Rectal smooth muscle tissue (tissue), 1 donor: ENCODE results near the gene CEP192.

Experiments
- H3K27ac ChIP-seq: one replicate; pipeline ENCODE4 v1.7.0; 2013; ENCODE audit warnings: low read depth, low read length, inconsistent platforms
- H3K27me3 ChIP-seq: one replicate; pipeline ENCODE4 v1.7.0; 2013; ENCODE audit warnings: low read length; ENCODE audit not compliant: control insufficient read depth, insufficient read depth
- H3K36me3 ChIP-seq: one replicate; pipeline ENCODE4 v1.7.0; 2013; ENCODE audit warnings: low read length; ENCODE audit not compliant: control insufficient read depth, insufficient read depth
- H3K4me1 ChIP-seq: one replicate; pipeline ENCODE4 v1.7.0; 2013; ENCODE audit warnings: low read length; ENCODE audit not compliant: control insufficient read depth, insufficient read depth
- H3K4me3 ChIP-seq: one replicate; pipeline ENCODE4 v1.7.0; 2013; ENCODE audit warnings: low read length
- H3K9ac ChIP-seq: one replicate; pipeline ENCODE4 v1.7.0; 2013; ENCODE audit warnings: low read length

The CEP192 gene

GRCh38 chr18:13125191-13125590 lies 134.0 kb downstream of the CEP192 start:
- Histone ChIP-seq H3K27me3 (no peaks in the 10 kb centered on the region), H3K4me3 (no peak overlapping the region), H3K9ac (no peak overlapping the region), H3K36me3 (no peaks in the 10 kb centered on the region), H3K27ac (no peak overlapping the region), H3K4me1 (no peaks in the 10 kb centered on the region)

DNA sequence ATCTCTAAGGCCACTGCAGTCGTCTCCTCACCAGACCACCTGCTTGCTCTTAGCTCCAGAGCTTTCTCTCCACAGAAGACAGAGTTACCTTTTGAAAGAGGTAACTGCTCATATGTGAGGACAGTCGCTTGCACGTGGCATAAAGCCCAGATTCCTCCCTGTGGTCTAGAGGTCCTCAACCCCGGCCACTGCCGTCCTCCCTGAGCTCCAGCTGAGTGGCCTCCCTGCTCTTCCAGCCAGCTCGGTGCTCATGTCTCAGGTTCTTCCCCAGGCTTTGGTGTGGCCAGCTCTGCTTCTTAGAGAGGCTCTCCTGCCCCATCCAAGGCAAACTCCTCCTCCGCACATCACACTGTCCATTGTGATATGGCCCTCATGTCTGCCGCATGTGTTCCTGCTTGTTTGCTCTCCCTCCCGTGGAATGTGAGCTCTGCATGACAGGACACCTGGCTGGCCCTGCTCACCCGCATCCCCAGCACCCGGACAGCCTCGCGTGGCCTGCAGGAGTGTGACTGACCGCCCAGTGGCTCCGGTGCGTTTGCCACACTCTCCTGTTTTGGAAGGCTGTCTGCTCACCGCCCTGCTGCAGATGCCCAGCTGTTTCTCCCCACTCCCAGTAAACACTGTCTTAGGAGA lies 135.9 kb downstream of the CEP192 start:
- Histone ChIP-seq H3K9ac (no peak overlapping the region), H3K27me3 (no peaks in the 10 kb centered on the region), H3K27ac (no peak overlapping the region)

GRCh38 chr18:13131283-13131682 lies 140.1 kb downstream of the CEP192 start:
- Histone ChIP-seq H3K36me3 (no peaks in the 10 kb centered on the region), H3K27me3 (no peaks in the 10 kb centered on the region), H3K4me3 (no peak overlapping the region), H3K27ac (no peak overlapping the region), H3K4me1 (no peaks in the 10 kb centered on the region), H3K9ac (no peak overlapping the region)

More for the DNA sequence above, 135.9 kb downstream of the CEP192 start:
- no peaks in the 10 kb centered on the region for H3K36me3 ChIP-seq
- H3K4me1 ChIP-seq, result no peaks in the 10 kb centered on the region
- H3K4me3 ChIP-seq, result no peak overlapping the region

DNA sequence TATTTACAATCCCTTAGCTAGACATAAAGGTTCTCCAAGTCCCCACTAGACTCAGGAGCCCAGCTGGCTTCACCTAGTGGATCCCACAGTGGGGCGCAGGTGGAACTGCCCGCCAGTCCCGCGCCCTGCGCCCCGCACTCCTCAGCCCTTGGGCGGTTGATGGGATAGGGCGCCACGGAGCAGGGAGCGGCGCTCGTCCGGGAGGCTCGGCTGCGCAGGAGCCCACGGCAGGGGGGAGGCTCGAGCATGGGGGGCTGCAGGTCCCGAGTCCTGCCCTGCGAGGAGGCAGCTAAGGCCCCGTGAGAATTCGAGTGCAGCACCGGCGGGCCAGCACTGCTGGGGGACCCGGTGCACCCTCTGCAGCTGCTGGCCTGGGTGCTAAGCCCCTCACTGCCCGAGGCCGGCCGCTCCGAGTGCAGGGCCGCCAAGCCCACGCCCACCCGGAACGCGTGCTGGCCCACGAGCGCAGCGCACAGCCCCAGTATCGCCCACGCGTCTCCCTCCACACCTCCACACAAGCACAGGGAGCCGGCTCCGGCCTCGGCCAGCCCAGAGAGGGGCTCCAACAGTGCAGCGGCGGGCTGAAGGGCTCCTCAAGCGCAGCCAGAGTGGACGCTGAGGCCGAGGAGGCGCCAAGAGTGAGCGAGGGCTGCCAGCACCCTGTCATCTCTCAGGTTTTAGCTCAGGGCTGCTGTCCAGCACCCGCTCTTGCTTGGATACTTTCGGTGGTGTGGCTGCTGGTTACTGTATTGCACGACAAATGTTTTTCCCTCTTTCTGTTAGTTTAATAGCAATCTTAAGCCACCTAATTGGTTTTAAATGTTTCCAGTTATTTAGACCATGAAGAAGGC lies 143.6 kb downstream of the CEP192 start:
- no peak overlapping the region for H3K9ac ChIP-seq
- H3K4me3 ChIP-seq, result no peak overlapping the region
- H3K36me3 ChIP-seq, result no peaks in the 10 kb centered on the region
- H3K27me3 ChIP-seq, result no peaks in the 10 kb centered on the region
- H3K4me1 ChIP-seq, result no peaks in the 10 kb centered on the region
- no peak overlapping the region for H3K27ac ChIP-seq

- H3K4me1 ChIP-seq, result no peaks in the 10 kb centered on the region
- H3K9ac ChIP-seq, result no peak overlapping the region
- H3K36me3 ChIP-seq, result no peaks in the 10 kb centered on the region
- H3K27me3 ChIP-seq, result no peaks in the 10 kb centered on the region
- peak overlapping the region; percentile 82 for H3K4me3 ChIP-seq
- H3K27ac ChIP-seq, result peak overlapping the region; percentile 6
Observed at GRCh38 chr18:13136056-13136903, 145.1 kb downstream of the CEP192 start.

DNA sequence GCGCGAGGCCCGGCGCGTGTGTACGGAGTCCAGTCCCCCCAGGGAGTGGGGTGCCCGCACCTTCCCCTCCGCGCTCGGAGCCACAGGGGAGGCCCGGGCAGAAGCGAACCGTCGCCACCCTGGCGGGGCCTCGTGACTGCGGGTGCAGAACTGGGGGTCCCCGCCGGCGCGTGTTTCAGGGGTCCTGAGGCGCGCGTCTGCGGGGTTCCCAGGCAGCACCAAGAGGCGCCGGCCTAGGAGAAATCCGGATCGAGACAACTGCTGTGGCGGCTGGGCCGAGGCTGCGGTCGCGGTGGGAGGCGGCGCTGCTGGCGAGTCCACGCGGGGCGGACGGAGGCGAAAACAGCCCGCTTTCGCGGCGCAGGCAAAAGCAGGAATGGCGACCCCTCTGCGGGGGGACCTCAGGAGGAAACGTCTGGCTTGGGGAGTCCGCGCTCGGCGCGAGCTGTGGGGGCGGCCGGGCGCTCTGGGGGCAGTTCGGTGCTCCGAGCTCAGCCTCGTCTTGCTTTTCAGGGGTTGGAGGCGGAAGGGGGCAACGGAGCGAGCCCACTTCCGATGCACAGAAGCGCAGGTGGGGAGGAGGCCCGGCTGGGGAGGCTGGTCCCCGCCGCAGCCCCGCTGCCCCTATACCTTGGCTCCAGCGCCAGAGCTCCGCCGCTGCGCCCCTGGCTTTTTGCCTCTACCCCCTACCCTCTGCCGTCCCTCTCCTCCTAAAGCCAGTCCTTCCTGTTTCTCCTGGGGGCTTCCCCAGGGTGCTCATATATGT lies 145.9 kb downstream of the CEP192 start:
- H3K4me1 ChIP-seq, result no peaks in the 10 kb centered on the region
- H3K36me3 ChIP-seq, result no peaks in the 10 kb centered on the region
- peak overlapping the region; percentile 43 for H3K27ac ChIP-seq
- H3K27me3 ChIP-seq, result no peaks in the 10 kb centered on the region
- H3K9ac ChIP-seq, result peak overlapping the region; percentile 55
- peak overlapping the region; percentile 82 for H3K4me3 ChIP-seq

- Histone ChIP-seq H3K27ac (peak overlapping the region; percentile 43), H3K4me1 (no peaks in the 10 kb centered on the region), H3K27me3 (no peaks in the 10 kb centered on the region), H3K36me3 (no peaks in the 10 kb centered on the region), H3K9ac (peak overlapping the region; percentile 55), H3K4me3 (peak overlapping the region; percentile 82)
Observed at GRCh38 chr18:13137670-13138419, 146.7 kb downstream of the CEP192 start.

DNA sequence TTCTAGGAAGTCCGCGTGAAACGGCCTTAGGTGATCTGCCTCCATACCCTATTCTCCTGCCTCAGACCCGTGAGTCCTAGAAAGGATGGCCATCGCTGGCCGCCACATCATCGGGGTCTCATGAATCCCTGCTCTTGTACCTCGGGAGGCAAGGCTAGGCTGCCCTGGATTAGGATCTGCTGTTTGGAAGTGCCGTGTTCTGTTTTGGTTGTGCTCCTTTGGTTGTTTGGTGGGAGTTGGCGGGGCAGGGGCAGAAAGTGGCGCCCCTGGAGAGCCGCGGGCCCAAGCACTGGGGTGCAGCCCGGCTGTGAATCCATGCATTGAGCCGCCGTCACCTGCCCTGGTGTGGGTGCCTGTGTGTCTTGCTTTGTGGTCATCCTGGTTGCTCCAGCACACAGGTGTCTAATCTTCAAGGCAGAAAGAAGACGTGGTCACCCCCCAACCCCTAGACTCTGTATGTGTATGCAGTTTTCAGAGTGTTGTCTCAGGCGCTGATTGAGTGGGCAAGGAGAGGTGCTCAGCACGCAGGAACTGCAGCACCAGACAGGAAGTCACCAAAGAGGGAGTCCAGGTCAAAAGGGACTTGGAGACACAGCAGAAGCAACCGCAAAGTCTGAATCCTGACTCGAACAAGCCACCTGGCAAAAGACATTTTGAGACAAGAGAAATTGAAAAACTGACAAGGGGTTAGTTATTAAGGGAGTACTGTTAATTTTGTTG lies 147.4 kb downstream of the CEP192 start:
- no peak overlapping the region for H3K4me3 ChIP-seq
- no peaks in the 10 kb centered on the region for H3K4me1 ChIP-seq
- H3K27me3 ChIP-seq, result no peaks in the 10 kb centered on the region
- no peak overlapping the region for H3K27ac ChIP-seq
- H3K9ac ChIP-seq, result no peak overlapping the region
- no peaks in the 10 kb centered on the region for H3K36me3 ChIP-seq

DNA sequence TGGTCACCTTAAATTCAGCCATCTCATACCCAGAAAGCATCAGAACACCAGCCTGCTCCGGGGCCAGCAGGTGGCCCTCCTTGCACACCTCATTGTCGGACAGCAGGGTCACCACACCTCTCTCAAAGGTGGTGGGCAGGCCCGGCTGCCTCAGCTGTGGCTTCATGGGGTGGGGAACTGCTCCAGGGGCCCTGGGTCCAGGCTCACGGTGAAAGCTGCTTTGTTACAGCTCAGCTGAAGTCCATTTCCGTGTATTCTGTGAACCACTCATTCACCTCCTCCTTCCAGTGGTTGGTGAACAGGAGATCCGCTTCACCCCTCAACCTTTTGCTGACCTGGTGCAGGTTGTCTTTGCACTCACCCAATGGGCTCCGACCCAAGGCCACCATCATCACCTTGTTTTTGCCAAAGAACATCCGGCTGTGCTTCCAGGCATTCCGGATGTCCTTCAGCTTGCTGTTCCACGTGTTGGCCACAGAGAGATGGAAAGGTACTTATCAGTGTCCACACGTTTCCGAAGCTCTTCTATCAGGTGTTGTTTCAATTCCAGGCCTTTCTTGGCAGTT lies 148.8 kb downstream of the CEP192 start:
- H3K27ac ChIP-seq, result no peak overlapping the region
- H3K4me1 ChIP-seq, result no peaks in the 10 kb centered on the region
- no peaks in the 10 kb centered on the region for H3K27me3 ChIP-seq
- no peak overlapping the region for H3K9ac ChIP-seq
- H3K36me3 ChIP-seq, result no peaks in the 10 kb centered on the region
- no peak overlapping the region for H3K4me3 ChIP-seq

DNA sequence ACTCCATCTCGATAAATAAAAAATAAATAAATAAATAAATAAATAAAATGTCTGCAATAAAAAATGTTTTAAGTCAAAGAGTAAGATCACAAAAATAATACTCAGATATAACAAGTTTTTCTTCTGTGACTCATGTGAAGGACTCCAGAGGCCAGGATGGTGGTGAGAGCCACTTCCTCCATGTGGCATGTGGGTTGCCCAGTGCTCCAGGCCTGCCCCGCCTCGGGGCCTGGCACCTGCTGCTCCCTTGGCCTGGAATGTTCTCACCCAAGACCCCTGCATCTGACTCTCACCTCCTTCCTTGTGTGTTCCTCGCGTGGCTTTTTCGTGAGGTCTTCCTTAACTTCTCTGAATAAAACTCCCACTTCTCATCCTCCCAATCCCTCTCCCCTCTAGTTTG lies 150.0 kb downstream of the CEP192 start:
- H3K4me3 ChIP-seq, result no peak overlapping the region
- H3K9ac ChIP-seq, result no peak overlapping the region
- no peak overlapping the region for H3K27ac ChIP-seq
- H3K27me3 ChIP-seq, result no peaks in the 10 kb centered on the region
- H3K36me3 ChIP-seq, result no peaks in the 10 kb centered on the region
- H3K4me1 ChIP-seq, result no peaks in the 10 kb centered on the region
